HG02798 (cell line): ENCODE results near the gene SPTB.

Experiments used
- ATAC-seq: cut with Tn5 transposase; IDR thresholded peaks from one replicate; pipeline ENCODE4 v1.9.1; 2021; ENCODE audit warnings: mild to moderate bottlenecking; ENCODE audit not compliant: unreplicated experiment, poor library complexity

The SPTB gene

DNA sequence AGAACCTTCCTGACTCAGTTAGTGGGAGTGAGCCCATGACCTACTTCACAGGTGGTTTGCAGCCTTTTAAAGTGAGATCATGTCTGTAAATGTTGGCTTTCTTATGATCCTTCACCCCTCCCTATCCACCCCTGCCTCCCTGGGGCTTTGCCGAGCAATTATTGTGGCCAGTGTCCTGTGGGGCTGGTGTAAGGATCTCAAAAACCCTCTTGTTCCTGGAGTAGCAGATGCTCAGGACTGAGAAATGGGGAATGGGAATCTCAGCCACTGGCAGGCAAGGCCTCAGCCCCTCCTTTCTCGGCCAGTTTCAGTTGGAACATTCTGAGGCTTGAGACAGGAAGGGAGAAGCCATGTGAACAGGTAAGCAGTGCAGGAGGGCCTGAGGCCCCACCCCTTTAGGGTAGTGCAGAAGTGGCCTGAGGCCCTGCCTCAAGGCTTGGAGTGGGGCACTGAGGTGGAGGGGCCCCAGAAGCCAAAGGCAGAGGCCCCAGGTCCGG is 121.6 kb downstream of the SPTB start:
- ATAC-seq, result no peak

- no peak for ATAC-seq
These were observed 122.1 kb downstream of the SPTB start for GRCh38 chr14:64757601-64758000.

- ATAC-seq, result no peak
These were observed 123.0 kb downstream of the SPTB start for GRCh38 chr14:64756712-64757111.

- no peak for ATAC-seq
These were observed 123.9 kb downstream of the SPTB start for GRCh38 chr14:64755781-64756221.

GRCh38 chr14:64754685-64755084 is 125.0 kb downstream of the SPTB start:
- ATAC-seq, result no peak

GRCh38 chr14:64753999-64754398 is 125.7 kb downstream of the SPTB start:
- ATAC-seq, result no peak

DNA sequence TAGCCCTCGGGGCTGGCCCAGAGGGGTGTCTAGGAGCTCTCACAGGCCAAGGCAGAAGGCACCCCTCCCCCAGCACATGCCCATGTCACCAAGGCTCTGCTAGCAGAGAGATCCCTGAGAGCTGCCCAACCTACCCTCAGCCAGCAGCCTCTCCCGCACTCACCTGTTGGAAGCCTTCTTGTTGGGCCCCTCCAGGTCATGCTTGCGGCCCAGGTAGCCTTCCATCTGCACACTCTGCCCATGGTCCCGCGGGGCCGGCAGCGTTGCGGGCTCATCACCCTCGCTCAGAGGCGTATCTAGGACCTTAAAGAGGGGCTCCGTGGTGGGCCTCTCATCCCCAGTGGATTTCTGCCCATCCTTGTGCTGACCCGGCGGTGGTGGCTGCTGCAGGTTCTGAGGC is 126.3 kb downstream of the SPTB start:
- no peak for ATAC-seq

DNA sequence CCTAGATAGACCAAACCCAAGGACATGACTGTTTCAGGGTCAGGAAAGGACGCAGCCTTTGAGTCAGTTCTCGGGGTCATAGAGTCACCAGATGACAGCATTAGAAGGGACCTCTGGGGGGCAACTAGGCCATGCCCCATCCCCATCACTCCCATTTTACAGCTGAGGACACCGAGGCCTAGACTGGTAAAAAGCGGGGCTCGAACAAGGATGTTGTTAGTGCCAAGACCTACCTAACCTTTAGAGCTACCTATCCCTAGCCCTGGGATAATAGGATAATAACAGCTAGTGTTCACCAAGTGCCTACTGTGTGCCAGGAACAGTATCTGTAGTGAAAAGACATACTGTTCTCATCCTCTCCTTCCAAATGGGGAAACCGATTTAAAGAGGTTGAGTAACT is 126.8 kb downstream of the SPTB start:
- no peak for ATAC-seq

DNA sequence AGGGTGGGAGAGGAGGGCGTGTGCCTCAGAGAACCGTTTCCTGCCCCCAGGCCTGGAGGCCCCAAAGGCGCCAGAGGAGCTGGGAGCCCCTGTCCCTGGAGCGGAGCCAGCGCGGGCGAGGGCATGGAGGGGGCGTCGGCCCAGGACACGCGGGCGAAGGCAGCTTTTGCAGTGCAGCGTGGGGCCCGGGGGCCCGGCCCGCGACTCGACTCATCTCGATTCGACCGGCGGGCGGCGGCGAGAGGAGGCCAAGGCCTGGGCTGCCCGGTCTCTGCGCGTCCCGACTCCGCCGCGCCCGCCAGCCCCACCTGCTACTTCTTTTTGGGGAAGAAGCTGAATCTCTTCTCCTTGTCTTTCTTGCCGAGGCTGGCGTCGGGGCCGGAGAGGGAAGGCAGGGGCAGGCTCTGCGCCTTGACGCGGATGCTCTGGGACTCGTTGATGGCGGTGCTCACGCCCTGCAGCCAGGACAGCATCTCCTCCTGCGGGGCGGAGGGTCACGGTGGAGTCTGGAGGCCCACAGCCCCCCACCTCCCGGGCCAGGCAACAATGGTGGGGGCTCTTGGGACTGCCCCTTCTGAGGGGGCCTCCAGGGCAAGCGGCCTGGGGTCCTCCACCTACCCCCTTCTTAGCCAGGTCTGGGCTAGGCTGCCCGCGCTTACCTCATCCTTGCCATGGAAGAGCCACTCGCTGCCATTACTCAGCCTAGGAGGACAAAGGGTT is 130.6 kb downstream of the SPTB start:
- ATAC-seq, result no peak

DNA sequence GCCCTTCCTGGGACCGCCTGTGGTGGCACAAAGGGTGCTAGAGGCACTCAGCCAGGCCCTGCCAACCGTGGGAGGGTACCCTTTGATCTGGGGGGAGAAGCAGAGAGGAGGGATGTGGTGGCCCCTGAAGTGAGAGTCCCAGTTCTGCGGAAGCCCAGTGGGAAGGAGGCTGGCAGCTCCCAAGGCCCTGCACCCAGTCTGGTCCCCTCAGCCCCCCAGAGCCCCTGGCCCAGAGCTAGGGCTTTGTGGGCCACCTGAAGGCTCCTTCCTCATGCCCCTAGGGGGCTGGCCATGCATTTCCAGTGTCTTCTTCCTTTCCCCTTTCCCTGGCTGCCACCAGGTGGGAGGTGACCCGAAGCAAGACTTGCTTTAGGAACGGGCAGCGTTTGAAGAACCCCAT is 131.2 kb downstream of the SPTB start:
- no peak for ATAC-seq

DNA sequence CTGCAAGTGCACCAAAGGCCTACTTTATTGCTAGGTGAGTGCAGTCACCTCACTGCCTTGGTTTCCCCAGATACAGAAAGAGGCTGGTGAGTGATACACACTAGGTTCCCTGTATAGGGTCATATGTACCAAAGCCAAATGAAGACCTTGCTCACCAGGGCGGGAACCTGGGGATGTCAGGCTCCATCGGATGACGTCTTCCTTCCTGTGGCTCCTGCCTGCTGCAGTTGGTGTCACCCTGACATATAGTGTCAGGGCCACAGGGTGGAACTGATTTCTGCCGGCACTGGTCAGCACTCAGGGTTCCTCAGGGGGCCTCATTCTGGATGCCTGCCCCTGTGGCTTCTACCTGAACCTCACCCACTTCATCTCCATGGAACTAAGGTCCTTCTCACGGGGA is 132.4 kb downstream of the SPTB start:
- ATAC-seq, result no peak

DNA sequence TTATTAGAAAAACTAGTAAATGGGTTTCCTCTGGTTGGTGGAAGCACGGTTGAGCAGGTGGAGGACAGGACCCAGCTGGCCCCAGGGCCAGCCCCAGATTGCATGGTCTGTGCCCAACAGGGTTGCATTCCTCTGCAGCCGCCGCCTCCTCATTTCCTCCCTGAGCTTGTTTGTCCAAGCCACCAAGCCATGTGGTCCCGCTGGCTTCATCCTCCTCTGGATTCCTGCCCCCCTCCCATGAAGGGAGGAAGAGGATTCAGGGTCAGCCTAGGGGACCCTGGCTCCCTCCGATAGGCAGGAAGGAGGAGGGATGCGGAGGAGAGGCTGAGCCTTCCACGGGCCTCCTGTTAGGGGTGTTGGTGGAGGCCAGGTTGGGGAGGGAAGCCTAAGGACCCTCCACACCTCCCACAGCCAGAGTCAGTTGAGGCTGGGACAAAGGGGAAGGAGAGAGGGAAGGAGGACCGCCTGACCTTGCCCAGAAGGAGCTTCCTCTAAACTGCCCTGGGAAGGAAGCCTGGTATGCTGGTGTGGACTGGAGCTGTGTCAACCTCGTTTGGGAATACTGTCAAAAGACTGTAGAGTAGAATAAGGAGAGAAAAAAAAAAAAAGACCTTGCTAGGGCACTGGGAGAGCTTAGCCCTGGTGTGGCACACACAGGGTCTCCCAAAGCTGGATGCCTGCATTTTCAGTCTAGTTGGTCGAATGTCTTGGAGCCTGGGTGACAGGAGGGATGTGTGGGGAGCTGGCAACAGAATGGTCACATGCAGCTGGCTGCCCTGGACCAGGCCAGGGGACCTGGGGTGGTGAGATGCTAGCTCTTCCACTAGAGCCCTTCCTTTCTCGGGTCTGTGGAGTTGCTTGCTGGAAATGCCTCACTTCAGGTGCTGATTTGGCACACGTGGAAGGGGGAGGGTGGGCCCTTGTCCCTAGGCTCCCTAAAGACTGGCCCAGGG is 133.1 kb downstream of the SPTB start:
- no peak for ATAC-seq

DNA sequence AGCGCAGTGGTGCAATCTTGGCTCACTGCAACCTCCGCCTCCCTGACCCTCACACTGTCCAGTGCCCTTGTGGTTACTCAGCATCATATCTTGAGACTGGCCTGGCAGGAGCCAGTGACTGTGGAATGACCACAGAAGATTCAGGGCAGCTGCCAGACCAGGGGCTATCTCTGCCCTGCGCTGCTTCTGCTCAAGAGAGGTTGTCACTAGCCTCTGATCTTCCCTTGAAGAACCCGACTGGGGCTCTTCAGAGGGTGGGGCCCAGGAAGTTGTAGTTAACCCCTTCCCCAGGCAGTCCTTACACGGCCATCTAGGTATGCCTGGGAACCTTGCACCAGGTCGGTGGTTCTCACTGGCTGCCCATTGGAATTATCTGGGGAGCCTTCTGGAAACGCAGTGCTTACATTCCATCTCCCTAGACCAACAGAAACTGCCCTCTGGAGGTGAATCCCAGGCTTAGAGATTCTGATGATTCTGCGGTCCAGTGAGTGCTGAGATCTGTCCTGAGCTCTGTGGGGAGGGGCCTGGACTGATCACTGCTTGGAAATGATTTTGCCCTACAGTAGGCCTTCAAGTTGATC is 134.1 kb downstream of the SPTB start:
- no peak for ATAC-seq

GRCh38 chr14:64743061-64743460 is 136.6 kb downstream of the SPTB start:
- no peak for ATAC-seq

- no peak for ATAC-seq
These were observed 137.7 kb downstream of the SPTB start for GRCh38 chr14:64741961-64742360.

GRCh38 chr14:64741200-64741599 is 138.5 kb downstream of the SPTB start:
- no peak for ATAC-seq

DNA sequence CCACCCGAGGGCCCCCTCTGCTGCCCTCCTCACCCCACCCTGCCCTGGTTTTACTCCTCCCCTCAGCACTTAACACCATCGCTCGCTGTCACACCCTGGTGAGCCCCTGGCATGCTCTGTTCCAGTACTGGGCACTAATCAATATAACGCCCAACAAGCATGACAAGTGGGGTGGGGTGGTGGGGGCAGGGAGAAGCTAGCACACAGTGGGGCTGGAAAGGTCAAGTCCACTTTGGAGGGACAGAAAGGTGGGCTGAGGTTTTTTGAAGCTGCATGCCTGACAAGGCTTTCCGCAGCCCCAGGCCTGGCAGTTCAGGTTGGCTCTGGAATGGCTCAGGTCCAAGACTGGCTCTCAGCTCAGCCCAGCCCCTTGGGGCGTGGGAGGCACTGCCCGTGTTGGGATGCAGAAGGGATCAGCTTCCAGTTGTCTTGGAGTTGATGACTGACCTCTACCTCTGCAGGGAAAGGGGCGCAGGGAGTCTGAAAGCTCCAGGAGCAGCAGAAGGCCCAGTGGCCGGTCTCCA is 141.4 kb downstream of the SPTB start:
- no peak for ATAC-seq

GRCh38 chr14:64737391-64738280 is 142.1 kb downstream of the SPTB start:
- ATAC-seq, result no peak

DNA sequence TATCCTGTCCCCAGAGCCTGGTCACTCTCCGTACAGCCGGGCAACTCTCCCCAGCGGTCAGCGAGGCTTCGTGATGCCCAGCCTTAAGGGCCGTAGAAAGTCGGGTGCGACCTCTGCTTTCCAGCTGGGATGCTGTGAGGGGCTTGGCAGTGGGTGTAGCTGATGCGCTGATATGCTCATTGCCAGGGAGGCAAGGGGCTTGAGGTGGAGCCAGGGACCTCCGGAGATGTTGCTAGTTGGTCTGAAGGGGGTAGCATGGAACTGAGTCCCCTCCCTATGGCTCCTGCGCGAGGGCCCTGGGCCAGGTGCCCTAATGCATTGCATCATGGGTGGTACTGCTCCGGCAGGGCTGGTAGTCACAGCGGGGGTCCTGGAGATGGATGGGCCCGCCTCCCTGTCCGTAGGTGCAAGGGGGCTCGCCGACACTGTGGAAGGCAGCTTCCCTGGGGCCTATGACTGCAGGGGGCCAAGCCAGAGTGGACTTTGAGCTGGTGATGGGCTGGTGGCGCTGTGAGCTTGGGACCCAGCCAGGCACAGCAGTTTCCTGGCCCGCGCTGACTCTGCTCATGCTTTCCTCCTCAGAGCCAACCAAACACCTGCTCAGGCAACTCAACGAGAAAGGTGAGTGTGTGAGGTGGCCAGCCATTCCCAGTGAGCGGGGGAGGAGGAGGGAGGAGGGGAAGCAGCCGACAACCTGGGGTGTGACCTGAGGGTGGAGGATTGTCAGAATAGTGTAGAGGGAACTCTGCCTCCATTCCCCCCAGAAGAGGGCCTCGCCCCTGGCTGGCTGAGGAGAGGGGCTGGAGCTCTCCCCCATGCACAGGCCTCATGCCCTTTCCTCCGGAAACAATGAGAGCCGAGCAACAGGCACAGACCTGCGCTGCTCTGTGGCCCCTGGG is 143.2 kb downstream of the SPTB start:
- no peak for ATAC-seq
